HuH-7.5 (cell line): ENCODE measurements around the gene SLC35B2.

ENCODE experiments used
- DNase-seq: peaks from one replicate; pipeline ENCODE4 v3.0.0; 2011; ENCODE audit warnings: low spot score

The SLC35B2 gene

DNA sequence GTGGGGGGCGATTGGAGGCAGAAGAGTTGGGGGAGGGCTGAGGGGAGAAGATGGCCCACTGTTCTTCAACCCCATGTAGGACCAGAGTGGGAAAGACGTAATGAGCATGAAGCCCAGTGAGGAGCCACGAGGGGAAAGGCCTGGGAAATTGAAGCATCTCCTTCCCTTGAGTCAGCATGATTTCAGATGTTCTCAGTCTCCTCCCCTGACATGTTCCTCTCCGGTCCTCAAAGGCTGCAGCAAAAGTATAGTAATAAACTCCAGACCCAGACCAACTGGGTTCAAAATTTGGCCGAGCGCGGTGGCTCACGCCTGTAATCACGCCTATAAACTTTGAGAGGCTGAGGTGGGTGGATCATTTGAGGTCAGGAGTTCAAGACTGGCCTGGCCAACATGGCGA lies 9.9 kb upstream of the SLC35B2 start:
- no peak for DNase-seq

DNA sequence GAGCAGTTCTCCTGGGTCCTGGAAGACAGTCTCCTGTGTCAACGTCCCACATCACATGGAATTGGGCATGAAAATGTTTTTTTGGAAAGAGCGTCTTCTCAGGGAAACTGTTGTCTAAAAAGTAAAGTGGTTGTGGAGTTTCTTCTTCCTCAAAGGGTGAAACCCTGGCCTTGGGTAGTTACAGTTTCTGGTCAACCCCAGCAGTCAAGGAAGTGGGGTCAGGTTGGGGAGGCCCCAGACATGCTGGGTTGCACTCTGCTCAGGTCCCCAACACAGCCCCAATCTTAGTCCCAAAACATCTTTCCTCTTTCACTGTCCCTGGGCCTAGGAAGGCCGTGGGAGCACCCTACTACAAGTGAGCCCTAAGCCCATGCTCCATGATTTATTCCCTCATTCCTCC lies 9.0 kb upstream of the SLC35B2 start:
- DNase-seq: no peak

DNA sequence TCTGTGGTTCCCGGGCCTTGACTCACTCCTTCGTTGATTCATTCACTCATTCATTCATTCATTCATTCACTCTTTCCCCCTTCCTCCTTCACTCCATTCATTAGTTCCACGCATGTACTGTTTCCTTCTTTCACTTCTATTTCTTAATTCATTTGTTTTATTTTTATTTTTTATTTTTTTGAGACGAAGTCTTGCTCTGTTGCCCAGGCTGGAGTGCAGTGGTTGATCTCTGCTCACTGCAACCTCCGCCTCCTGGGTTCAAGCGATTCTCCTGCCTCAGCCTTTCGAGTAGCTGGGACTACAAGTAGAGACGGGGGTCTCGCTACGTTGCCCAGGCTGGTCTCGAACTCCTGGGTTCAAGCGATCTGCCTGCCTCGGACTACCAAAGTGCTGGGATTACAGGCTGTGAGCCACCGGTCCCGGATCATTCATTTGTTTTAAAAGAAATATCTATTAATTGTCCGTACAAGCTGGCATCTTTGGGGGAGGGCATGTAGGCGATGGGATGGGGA lies 8.4 kb upstream of the SLC35B2 start:
- no peak for DNase-seq

DNA sequence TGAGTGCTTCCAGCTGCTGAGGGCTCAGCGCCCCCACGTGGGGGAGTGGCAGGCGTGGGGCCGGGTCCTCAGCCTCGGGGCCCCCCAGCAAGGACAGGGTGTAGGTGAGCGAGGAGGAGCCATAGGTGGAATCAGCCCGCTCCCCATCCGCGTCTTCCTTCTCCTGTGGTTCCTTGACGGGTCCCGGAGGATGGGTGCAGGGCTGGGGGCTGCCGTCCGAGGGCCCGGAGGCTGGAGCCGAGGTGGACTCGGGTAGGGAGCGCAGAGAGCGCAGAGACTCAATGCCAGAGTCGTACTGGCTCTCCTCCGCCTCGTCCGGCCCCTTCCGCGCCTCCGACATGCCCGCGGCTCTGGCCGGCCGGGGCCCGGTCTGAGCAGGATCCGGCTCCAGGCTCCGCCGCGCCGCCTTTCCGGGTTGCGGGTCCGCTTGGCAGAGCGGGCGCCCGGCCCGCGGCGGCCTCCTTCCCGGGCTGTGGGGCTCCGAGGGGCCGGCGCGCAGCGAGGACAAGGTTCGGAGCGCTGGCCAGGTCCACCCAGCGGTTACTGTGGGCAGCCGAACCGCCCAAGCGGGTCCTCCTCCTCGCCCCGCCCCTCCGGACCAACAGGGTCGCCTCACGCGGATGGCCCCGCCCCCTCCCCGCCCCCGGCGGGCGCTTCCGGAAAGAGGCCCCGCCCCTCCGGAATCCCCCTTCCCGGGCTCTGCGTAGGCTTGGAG lies 7.8 kb upstream of the SLC35B2 start, which contains the start of gene NFKBIE:
Gene NFKBIE, minus strand, starts transcription at position 545 of the 715 bp plus-strand sequence. Its CDS starts 205 bp downstream, at position 340.
- DNase-seq: peak; percentile 90

DNA sequence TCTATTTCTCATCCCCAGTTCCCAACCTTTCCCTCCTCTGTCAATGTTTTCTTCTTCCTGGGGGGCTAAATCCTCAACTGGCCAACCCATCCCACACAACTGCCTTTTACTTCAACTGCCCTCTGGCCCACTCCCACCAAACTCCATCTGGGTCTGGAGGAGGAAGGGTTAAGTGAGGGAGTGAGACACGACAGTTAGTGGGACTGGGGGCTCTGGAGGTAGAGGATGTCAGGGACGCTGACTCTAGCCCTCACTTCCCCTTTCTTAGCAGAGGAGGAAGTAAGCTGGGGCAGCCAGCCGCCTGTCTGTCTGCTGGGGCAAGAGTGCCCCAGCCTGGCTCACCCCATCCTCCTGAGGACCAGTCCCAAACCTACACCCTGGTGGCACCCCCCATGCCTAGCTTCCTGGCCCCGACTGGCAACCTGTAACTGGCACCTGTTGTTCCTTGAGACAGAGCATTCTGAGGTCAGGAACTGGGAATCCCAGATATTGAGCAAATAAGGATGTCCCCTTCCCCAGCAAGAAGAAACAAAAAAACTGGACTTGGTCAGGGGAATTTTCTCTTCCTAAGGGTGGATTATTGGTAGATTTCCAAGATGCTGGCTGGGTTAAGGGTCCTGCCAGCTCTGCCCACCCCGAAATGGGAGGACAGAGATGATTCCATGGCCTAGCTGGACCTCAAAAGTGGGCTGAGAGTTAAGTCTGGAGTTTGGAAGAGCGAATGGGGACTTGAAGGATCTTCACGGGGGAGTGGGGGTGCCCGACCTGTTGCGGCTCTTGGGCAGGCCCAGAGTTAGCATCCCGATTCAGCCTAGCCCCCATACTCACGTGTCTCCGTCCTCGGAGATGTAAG lies 7.1 kb upstream of the SLC35B2 start:
- no peak for DNase-seq

DNA sequence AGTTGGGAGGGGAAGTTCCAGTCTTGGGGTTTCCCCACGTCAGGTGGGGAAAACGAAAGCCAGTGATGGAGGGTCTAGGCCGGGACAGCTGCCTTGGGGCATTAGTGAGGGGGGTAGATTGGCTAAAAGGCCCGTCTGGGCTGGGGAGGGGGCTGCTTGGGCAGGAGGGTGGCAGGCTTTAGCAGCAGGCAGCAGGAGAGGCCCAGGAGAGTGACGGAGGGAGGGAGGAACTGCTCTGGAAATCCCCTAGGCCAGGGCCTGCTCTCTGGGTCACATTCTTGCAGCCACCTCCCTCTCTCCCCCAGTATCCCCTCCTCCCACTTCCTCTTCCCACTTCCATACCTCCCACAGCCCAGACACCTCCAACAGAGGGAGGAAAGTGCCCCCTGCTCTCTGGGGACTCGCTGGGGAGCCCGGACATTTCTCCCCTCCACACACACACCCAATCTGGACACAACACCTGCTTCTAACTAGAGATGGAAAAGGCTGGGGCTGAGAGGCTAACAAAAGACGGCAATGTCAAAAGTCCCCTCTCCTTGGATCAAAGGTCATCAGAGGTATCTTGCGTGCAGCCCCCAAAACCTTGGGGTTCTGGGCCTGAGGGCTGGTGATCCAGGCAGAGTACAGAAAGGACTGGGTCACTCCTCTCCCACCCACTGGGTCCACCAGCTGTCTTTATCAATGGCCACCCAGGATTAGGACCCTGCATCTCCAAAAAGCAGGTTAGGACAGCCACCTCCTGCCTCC lies 6.2 kb upstream of the SLC35B2 start:
- DNase-seq: peak; percentile 61

DNA sequence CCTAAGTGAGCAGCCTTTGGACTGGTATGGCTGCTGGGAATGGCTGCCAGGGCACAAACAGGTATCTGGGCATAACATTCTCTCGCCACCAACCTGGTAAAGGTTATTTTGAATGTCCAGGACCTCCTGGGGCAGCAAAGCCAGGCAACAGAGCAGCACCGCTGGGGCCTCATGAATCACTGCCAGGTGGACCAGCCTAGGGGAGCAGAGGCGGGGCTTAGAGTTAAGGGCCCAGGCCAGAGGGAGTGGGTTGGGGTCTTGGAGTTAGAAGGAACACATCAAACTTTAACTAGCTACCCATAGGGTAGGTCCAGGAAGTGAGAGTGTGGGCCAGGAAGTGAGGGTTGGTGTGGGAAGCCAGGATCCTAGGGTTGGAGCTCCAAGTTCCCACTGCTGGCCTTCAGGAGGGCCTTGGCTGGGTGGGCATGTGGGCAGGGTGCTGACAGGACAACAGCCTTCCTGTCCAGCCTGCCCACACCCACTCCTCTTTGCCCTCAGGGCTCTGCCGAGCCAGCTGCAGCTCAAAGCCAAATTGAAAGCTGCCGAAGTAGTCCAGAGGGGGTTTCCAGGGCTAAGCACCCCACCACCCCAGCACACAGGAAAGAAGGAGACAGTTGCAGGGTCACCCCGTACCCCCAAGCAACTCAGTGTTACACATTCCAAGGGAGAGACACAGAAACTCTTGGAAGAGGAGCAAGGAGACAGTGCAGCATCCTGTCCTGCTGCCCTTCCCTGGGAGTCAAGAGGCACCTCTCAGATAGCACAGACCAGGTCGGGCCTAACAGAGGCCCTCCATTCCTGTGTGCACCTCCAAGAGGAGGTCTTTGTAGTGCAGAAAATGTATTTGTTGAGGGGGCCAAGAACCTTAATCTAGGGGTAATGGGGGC lies 5.4 kb upstream of the SLC35B2 start:
- no peak for DNase-seq

DNA sequence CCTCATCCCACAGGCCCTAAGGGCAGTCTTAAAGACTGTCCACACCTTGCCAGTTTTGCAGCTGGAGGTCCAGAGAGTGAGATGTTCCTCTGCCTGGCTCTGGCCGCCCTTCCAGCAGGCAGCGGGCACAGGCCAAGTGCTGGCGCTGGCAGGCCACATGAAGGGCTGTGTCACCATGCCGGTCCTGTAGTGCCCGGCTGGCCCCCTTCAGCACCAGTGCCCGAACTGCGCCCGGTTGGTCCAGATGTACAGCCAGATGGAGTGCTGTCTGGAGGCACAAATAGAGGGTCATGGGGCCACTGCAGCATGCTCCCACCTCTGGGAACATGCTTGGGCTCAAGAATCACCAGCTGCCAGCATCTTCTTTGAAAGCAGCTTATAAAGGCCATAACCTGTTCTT lies 4.3 kb upstream of the SLC35B2 start:
- DNase-seq: no peak

DNA sequence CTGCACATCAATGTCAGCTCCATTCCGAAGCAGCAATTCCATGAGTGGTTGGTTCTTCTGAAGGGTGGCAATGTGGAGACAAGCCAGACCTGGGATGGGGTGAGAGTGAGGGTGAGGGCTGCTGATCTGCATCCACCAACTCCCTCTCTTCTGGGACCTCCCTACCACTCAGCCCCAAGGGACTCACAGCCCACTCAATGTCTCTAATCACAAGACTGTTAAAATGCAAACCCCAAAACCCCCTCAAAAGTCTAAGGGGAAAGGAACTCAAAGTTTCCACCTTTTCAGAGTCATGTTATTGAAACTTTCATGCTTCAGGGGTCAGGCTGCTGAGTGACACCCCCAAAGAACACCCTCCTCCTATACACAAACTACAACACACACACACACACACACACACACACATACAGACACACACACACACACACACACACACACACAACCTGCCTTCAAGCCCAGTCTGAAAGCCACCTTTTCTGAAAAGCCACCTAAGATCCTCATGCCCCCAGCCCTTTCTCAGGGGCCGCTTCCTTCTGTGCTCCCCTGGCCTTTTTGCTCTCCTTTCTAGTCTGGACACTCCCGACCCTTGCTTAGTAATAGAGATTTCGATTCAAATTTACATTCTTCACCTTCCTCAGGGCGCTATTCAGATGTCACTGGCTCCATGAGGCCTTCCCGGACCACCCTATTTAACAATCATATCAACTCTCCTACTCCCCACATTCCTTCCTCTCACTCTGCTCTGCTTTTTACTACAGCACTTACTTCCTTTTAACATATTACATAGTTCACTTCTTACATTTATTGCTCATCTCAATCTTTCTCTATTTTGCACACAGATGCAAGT lies 3.3 kb upstream of the SLC35B2 start:
- no peak for DNase-seq

DNA sequence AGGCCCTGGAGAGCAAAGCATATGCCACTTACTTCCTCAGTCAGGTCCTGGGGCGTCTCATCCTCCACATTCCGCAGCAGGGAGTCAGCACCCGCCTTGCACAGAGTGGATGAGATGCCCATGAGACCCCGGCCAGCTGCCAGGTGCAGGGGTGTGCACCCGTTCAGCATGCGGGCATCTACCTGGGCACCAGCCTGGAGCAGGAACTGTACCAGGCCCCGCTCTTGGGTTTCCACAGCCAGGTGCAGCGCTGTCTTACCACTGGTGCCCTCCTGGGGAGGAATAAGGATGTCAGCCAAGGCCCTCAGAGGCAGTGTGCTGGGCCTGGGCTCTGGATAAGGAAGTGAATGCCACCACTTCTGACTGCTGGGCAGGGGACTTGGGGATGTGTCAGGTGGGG lies 2.7 kb upstream of the SLC35B2 start:
- no peak for DNase-seq

DNA sequence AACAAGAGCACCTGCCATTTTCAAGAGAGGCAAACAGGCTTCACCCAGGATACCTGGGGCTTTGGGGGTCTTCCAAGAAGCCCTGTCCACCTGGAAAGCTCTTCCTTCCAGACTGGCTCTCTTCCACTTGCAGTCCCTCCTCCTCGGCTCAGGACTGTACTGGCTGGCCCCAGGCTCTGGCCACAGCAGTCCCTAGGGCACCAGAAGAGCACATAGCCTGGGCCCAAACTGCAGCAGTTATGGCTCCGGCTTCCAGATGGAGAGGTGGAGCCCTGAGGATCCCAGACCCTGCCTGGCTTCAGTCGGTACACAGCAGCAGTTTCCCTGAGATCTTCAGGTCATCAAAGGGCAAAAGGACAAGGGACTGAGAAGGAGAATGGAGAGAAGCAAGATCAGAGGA lies 1.6 kb upstream of the SLC35B2 start:
- DNase-seq: no peak

DNA sequence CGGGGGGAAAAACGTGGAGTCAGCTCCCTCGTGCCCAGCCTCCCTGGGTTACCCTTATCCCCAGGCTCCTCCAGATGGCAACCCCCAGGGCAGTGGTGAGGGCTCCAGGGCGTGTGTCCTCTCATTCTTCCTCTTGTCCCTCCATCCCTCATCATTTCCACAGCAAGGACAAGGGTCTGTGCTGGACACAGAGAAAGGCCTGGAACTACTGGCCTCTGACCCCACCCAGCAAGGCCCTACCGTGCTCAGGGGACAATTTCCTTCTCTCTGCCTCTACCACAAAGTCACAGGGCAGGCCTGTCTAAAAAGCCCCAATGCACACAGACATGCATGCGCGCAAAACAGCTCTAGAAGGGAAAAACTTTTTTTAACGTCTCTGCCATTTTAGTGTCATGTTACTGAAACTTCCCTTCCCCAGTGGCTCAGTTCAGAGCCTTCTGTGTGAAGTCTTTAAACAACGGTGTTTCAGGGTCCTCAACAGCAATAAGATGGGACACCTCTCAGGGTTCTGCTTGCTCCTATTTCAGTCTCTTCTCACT lies 1.1 kb upstream of the SLC35B2 start:
- no peak for DNase-seq

DNA sequence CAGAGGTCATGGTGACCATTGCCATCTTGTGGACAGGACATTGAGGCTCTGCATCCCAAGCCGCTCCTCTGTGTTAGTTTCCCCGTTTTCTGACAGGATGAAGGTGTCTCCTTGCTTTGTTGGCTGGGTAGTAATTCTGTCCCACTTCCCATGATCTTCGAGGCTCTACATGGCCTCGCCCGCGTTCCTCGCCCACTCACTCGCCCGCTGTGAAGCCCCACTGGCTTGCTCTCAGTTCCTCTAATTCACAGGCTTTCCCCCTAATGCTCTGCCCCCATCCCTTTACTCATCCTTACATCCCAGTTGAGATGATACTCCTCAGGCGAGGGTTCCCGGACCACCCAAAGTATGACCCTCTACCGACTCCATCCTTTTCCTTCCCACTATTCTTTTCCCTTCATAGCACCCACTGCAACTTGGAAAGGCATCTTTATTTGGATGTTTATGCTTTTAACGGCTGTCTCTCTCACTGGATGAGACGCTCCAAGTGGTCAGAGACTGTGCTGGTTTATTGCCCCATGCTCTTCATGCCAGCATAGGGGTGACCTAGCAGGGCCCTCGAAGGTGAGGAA lies 511 bp upstream of the SLC35B2 start:
- no peak for DNase-seq

DNA sequence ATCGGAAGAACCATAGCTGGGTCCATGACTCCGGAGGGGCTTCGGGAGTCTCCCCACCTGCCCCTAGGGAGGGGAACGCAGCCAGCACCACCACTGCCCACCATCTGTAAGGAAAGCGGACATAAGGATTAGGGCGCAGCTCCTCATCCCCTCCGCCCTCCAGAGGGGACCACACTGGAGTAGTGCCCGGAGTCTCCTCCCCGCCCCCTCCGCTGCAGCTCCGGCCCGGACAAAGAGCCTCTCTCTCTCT lies 628 bp downstream of the SLC35B2 start:
- DNase-seq: no peak

DNA sequence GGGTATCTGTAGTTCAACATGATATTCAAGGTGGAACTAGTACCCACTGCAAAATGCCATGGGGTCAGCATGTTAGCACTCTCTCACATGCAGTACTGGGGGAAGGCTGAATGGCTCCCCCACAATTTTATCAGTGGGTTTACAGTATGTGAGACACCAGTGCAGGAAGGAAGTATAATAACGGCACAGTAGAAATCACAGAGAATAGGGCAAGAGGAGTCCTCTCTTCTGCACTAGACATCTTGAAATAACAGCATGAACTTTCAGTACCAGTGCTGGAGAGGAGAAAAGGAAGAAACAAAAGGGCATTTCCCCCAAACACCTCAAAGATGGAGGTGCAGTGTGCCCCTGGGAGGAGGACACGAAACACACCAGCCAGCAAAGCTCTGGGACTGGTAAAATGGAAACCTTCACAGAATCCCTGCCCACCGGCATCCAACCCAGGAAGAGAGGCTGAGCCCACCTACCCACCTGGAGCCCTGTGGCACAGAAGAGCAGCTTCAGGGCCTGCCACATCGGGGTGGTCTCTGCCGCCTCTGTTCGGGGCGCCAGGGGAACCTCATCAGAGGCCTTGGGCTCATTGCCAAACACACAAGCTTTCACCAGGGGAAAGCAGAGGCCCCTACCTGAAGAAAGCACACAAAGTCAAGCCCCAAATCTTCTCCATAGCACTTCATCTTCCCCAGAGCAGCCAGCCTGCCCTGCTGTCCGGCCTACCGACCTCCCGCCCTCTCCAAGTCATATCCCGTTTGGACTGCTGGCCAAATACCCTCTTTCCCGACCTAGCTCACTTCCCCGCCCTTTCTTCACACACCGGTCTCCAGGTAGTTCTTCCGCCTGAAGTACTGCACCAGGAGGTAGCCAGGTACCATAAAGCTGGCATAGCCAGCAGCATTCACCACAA lies 1.2 kb downstream of the SLC35B2 start:
- no peak for DNase-seq

DNA sequence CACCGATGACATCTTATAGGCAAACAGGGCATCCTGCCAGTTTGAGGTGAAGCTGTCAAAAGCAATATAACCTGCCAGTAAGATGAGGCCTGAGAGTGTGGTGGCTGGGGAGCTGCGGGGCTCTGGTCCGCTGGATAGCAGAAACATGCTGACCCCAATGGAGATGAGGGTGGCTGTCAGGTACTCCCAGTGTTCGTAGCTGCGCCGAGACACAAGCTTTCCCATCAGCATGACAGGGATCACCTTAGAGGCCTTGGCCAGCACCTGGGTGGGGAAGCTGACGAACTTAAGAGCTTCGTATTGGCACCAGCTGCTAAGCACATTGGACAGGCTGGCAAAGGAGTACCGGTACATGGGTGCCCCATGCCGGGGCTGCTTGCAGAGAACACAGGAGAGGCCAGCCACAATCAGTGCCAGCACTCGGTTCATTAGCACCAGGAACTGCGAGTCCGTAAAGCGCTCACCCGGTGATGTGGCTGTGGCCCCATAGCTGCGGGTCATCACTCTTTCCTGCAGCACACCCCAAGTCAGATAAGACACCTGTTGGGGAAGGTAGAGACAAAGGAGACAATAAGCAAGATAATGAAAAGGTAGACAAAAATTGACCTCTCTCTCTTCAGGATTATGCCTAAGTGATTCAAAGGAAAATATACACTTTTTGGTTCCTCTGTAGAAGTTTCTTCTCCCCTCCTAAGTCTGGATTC lies 2.1 kb downstream of the SLC35B2 start:
- DNase-seq: no peak

DNA sequence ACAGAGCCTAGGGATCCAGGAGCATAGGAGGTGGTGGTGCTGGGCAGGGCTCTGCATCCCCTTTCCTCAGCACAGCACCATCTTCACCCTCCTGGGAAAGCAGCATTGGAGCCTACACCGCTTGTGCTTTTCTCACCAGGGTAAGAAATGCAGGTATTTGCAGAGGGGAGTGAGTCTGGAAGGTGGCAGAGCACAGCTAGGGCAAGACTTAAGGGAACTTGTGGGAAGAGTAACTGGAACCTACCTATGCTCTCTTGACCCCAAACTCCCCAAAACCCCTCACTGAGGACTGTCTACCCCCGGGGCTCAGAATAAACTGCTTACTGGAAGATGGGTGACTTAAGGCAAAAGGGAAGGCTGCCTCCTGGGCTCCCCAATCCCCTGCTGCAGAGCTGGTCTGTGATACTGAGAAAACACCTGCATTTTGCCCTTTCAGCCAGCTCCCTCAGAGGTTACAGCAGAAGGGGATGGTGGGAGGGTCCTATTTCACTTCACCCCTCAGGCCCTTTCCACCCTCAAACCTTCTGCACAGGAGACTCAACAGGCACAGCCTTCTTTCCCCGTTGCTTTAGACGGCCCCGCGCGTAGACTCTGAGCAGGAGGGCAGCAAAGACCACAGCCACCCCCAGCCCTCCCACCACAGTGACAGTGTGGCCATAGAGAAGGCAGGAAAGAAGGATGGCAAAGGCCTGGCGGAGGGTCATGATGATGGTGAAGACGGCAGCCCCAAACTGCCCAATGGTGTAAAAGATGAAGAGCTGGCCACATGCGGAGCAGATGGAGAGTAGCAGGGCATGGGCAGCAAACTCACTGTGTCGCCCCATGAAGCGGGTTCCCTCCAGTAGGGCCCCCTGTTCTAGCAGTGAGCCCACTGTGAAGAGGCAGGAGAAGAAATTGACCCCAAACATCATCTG lies 2.9 kb downstream of the SLC35B2 start:
- no peak for DNase-seq
